IMR-90 (cell line): ENCODE results near the gene PLPP4.

Source experiments
- MAFK ChIP-seq: IDR thresholded peaks from 2 replicates; pipeline ENCODE4 v1.6.1; 2012; ENCODE audit warnings: low read depth, low read length, improper control_type of control experiment
- MAZ ChIP-seq: IDR thresholded peaks from 2 replicates; pipeline ENCODE4 v1.6.1; 2012; ENCODE audit warnings: low read depth, mild to moderate bottlenecking, low read length, improper control_type of control experiment, moderate library complexity, borderline replicate concordance
- MXI1 ChIP-seq: IDR thresholded peaks from 2 replicates; pipeline ENCODE4 v1.6.1; 2012; ENCODE audit warnings: low read depth, mild to moderate bottlenecking, low read length, moderate library complexity, borderline replicate concordance
- POLR2A ChIP-seq: IDR thresholded peaks from 2 replicates; pipeline ENCODE4 v1.6.1; 2012; ENCODE audit warnings: mild to moderate bottlenecking, low read depth, low read length
- RAD21 ChIP-seq: IDR thresholded peaks from 2 replicates; pipeline ENCODE4 v1.6.1; 2012; ENCODE audit warnings: low read length, improper control_type of control experiment
- RCOR1 ChIP-seq: IDR thresholded peaks from 2 replicates; pipeline ENCODE4 v1.6.1; 2012; ENCODE audit warnings: mild to moderate bottlenecking, low read length, improper control_type of control experiment; ENCODE audit not compliant: insufficient replicate concordance
- RFX5 ChIP-seq: IDR thresholded peaks from 2 replicates; pipeline ENCODE4 v1.8.0; 2012; ENCODE audit warnings: low read depth, mild to moderate bottlenecking, low read length, moderate library complexity
- TF ChIP-seq, protein P1 (sequence below): conservative IDR thresholded peaks from 2 replicates; pipeline ENCODE4 v1.5.1; 2012; ENCODE audit warnings: mild to moderate bottlenecking, low read depth, low read length, improper control_type of control experiment

DNA sequence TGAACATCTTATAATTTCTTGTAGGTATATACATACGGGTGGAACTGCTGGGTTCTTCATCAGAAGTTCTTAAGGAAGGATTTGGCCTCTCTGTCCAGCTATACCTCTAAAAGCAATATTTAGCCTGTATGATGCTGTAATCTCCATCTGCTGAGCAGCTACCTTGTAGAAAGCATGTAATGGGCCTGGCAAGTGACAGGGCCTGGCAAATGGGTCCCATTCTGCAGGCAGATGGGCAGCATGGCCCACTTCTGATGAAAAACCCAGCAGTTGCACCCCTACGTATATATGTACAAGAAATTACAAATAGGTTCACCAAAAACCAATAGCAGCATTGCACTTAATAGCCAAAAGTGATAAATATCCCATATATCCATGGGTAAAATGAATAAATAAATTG is 9.0 kb downstream of the PLPP4 start:
- TF ChIP-seq, protein P1, sequence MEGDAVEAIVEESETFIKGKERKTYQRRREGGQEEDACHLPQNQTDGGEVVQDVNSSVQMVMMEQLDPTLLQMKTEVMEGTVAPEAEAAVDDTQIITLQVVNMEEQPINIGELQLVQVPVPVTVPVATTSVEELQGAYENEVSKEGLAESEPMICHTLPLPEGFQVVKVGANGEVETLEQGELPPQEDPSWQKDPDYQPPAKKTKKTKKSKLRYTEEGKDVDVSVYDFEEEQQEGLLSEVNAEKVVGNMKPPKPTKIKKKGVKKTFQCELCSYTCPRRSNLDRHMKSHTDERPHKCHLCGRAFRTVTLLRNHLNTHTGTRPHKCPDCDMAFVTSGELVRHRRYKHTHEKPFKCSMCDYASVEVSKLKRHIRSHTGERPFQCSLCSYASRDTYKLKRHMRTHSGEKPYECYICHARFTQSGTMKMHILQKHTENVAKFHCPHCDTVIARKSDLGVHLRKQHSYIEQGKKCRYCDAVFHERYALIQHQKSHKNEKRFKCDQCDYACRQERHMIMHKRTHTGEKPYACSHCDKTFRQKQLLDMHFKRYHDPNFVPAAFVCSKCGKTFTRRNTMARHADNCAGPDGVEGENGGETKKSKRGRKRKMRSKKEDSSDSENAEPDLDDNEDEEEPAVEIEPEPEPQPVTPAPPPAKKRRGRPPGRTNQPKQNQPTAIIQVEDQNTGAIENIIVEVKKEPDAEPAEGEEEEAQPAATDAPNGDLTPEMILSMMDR: no peak
- TF ChIP-seq RAD21 (no peak), MAFK (no peak), POLR2A (no peak), RFX5 (no peak), MAZ (no peak), MXI1 (no peak), RCOR1 (no peak)
